IPS-NIHi11 (cell line): Measurements from ENCODE around the gene ERC2.

ENCODE experiments used
- DNase-seq: peaks from one replicate; pipeline ENCODE4 v3.0.0; 2012; ENCODE audit warnings: mixed read lengths, low spot score

ERC2 gene

DNA sequence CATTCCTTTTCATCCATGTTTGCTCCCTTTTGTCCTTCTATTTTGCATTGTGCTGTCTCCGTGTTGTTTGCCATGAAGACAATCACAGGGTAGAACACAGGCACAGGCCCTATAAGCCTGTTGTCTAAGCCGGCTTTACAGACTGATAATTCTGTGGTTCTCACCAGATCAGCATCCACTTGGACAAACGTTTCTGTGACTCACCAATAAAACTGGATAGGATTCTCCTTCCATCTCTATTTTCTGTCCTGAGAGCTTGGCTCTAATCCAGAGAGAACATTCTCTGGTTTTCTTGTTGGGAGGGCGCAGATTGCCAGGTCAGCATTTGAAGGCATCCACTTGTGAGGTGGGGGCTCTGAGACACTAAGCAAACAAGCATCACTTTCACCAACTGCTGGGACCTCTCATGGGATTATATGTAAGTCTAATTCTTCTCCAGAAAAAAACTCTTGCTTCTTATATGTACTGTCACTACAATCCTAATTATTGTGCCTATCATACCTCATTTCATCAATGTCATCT, 101.6 kb downstream of the ERC2 start:
- DNase-seq, result no peak

DNA sequence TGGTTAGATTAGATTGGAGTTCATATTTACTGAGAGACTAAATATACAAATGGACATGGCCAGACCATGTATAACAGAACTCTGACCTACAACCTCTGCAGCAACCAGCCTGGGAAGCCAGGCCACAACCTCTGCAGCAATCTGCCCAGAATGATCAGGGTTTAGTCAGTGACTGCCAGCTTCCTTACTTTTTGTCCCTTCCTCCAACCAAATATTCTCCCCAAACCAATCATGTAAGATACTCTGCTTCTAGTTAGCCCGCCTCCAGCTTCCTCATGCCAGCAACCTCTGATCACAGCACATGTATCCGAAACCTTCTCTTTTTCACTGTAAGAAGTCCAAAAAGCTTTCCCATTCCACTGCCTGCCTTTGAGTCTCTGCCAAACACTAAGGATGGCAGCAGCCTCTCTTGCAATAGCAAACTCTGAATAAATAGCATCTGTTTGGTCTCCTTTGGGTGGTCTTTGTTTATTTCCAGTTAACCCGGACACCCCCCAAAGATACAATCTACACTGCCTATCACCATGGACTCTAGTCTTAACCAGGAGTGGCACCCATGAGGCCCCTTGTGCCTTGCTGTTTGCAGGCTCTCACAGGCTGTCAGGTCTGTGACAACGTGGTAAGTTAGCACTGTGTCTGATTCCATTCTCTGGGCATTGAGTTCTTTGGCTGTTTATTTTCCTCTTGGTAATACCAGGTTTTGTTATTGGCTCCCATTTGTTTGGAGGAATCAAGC, 102.2 kb downstream of the ERC2 start:
- DNase-seq, result no peak

DNA sequence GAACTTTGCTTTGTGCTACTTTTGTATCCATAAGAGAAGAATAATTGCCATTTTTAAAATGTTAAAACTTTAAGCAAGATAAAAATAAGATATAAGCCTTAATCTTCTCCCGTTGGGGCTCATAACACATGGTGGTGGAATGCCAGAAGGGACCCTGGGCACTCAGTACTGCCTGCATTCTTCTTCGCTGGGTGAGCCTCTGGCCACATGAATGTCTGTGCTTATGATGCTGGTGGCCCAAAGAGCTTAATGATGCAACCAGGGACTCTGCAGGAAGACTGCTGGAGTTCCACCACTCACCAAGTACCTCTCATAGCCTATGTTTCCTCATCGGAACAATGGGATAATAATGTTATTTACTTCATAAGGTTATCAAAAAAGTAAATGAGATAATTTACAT, 103.6 kb downstream of the ERC2 start:
- no peak for DNase-seq

DNA sequence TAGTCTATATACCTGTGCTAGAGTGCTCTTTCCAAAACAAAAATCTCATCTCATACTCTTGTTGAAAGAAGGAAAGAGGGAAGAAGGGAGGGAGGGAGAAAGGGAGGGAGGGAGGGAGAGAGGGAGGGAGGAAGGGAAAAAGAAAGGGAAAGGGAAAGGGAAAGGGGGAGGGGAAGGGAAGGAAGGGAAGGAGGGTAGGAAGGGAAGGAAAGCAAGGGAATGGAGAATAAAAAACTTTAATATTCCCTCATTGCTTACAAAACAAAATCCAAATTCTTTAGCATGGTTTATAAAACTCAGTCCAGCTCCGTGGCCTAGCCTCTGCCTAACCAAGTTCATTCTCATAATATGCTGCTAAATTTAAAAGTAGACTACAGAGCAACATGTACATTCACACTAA, 104.5 kb downstream of the ERC2 start:
- DNase-seq, result no peak

DNA sequence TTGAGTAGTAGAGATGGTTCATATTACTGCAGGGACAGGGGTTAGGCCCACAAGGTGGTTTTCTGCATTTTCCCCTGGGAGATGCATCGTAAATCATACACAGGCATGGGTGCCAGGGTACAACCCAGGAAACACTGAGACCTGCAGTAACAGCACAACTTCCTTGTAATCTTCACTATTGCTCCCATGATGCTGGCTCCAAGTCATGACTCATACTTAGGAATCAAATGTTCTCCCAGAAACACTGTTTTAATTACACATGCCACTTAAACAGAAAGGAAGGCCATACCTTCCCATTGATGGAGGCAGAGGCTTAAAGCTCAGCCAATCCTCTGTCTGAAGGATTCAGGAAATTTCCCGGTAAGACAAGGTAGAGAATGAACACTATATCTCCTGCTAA, 106.5 kb downstream of the ERC2 start:
- DNase-seq, result no peak

DNA sequence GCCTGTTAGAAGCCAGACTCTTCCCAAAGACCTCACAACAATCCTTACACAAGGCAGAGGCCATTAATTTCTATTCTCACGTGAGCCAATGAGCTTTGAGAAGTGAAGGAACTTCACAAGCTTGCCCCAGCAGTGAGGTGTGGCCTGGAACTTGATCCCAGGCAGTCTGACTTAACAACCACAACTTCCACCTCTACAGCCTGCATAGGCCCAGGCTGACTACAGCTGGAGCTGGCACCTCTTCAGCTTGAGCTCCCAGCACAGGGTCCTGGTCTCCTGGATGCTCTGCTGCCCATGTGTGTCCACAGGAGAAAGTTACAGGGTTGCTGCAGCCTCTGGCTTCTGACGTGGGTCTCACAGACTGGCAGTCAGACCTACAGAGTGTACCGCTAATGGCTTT, 111.0 kb downstream of the ERC2 start:
- DNase-seq, result peak; percentile 13

DNA sequence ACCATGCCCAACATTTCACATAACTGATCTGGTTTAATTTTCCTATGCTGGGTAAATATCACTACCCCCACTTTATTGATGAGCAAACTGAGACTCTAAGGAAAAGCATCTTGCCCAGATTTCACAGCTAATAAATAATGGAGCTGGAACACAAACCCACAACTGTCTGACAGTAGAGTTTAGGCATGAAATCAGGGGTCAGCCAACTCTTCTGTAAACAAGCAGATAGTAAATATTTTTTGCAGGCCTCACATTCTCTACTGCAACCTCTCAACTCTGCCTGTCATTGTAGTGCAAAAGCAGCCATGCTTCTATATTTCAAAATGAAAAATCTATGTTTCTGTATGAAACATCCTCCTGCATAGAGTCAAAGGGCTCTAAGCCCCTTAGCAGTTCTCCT, 111.5 kb downstream of the ERC2 start:
- DNase-seq, result no peak

DNA sequence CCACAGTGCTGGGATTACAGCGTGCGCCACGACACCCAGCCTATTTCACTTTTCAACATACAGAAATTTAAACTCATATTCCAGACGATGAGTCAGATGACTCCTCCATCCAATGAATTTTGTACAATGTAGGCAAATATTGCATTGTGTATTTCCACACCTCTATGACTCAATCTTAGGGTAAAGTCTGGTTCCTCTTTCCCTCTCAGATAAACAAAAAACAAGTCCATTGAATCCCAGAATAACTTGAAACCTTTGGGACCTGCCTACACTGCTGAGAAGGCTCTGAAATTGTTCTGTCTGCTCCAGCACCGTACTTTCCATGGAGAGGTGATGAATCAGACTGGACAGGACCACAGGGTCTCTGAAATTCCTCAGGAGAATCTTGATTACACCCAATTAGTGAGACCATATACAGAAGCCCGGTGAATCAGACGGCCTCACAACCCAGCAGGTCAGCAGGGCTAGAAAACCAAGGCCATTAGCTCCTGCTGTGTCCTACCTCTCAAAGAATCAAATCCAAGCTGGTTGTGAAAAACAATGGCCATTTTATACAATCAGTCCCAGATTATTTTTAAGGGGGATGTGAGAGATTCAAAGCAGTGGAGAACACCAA, 112.6 kb downstream of the ERC2 start:
- DNase-seq, result peak; percentile 29

DNA sequence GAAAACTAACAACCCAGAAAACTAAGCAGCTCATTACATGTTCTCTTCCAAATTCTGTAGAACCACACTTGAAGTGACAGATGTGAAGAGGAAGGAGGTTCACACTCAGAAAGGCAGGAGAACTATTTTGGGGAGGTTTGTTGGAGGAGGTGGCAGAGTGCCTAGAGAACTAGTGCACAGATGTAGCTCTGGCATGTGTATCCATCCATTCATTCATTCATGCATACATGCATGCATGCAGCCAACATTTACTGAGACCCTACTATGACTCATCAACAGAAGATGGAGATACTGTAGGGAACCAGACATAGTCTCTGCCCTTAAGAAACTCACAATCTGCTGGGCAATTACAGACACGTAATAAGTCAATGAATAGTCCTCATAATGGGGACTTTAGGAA, 116.7 kb downstream of the ERC2 start:
- no peak for DNase-seq

DNA sequence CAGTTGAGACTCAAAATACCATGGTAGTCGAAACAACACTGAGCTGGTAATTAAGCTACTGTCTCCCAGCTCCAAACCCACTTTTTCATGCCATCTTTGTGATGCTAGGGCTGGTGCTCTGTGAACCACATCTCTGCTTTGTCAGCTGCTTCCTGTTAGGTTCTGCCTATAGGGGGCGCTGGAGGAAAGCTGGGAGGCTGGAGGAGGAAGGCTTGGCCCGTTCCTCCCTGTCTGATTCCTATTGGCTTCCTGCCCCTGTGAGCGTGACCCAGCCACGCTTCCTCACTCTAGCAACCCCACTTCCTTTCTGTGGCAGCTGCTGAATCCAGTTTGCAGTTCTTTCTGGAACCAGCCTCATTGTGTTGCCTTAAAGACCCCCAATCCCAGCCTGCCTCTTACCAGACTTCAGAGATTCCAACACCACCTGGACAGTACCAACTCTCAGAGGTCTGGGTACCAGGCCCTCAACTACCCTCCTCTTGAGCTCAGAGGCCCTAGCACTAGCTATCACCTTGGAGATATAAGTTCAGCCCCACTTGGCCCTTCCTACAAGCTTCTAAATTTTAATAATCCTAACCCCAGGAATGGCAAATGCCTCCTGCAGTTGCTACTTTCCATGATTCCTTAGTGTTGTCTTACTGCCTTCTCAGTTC, 120.9 kb downstream of the ERC2 start:
- DNase-seq, result peak; percentile 80

DNA sequence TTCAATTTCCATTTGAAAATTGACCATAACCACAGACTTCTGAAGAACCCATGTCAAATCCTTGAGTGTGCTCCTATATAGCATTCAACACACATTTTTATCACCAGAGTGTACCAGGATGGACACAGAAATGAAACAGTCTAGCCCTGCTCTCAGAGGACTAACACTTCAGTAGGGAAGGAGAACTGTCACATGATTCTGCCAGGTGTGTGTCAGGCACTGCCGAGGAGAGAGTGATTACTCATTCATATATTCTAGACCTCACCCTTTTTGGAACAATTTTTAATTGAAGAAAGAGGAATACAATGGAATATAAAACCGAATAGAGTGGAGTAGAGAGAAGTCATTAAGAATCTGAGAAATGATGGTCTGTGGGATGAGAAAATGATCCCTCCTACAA, 125.8 kb downstream of the ERC2 start:
- DNase-seq, result no peak

DNA sequence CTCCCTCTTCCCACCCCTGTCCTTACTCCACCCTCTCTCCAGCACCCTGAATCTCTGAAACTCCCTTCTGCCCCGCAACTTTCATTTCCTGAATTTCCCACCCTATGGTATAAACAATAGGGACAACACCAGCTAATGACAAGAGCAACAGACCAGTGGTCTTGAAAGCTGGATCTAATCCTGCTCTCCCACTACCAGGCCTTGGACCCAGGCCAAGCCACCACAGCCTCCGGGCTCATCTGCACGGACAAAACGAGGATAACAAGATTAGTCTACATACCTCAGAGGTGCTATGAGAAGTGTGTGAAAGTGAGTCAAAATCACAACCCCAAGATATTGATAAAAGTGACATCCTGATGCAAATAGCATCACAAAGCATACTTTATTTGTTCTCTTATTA, 128.6 kb downstream of the ERC2 start:
- DNase-seq, result no peak

DNA sequence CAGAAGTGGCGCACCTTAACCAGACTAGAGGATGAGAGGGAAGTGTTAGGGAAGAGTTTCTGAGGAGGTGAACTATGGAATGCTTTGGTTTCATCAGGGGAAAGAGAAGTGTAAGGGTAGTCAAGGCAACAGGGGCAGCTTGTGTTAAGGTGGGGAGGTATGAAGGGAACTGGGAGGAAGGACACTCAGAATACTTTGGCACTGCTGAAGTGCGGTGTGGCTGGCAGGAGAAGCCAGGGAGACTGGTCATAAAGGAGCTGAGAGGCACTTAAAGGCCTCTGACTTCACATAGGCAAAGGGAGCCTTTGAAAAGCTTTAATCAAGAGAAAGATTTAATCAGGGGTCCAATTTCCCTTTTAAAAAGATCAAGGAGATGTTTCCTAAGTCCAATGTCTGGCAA, 129.0 kb downstream of the ERC2 start:
- no peak for DNase-seq

DNA sequence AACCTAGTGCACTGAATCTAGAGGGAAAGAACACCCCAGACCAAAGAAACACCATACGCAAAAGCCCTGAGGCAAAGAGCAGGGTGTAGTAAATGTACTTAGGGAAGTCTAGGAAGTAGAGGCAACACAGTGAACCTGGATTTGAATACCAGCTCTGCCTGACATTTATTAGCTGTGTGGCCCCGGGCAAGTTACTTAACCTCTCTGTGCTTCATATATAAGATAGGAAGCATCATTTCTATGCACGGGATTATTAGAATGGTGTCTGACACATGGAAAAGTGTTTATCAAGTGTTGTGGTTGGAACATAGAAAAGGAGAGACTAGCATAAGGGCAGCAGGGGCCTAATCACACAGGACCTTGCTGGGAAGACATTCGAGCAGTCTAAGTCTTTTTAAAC, 132.2 kb downstream of the ERC2 start:
- no peak for DNase-seq

DNA sequence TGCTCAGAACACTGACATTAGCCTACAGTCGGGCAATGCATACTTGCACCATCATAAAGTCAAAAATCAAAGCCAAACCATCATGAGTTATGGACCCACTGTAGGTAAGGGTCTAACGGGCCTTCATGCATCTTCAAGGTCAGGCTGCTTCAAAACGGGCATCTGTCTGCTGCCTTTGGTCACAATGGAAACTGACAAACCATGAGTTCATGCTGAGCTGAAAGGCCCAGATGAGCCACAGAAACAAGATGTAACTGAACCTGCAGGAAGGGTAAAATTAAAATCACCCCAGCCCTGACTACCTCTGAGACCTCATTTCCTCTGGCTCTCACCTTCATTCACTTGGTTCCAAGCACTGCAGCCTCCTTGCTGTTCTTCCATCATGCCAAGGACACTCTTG, 143.8 kb downstream of the ERC2 start:
- DNase-seq, result no peak

DNA sequence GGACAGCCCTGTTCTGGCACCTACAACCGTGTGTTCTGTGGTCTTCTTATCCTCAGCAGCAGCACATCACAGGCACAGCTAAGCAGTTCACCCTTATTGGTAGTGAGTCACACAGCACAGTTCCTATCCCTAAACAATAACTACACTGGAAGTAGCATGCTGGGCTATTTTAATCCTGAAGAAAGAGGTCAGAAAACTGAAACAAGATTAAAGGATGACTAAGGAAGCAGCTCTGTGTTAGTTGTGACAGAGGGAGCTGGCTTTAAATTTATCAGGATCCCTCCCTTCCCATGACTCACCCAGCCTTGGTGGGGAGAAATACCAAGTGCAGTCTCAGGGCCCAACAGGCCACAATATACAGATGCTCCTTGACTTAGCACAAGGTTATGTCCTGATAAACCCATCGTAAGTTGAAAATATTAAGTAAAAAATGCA, 144.3 kb downstream of the ERC2 start:
- peak; percentile 23 for DNase-seq

DNA sequence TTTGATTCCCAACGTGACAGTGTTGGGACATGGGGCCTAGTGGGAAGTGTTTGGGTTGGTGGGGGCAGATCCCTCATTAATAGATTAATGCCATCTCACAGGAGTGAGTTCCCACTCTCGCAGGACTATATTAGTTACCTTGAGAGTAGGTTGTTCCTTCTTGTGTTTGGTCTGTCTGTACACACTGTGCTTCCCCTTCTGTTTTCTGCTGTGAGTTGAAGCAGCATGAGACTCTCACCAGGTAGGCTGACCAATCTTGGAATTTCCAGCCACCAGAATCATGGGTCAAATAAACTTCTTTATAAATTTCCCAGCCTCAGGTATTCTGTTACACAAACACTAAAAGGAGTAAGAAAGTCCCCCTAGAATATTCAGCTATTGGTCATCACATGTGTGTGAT, 145.4 kb downstream of the ERC2 start:
- DNase-seq, result no peak

DNA sequence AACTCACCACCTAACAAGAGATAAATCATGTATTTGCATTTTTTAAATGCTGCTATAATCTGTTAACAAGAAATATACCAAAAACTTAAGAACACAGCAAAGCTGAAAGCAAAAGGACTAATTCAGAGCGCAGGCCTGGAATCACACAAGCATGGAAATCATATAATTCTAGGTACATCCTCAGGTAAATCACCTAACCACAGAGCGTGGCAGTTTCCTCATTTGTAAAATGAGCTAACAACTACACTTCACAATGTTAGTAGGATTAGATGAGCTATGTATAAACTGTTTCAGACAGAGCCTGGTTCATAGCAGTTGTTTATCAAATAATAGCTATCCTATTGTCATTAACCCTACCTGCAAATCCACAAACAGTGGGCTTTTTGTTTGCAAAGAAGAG, 146.4 kb downstream of the ERC2 start:
- DNase-seq, result no peak

DNA sequence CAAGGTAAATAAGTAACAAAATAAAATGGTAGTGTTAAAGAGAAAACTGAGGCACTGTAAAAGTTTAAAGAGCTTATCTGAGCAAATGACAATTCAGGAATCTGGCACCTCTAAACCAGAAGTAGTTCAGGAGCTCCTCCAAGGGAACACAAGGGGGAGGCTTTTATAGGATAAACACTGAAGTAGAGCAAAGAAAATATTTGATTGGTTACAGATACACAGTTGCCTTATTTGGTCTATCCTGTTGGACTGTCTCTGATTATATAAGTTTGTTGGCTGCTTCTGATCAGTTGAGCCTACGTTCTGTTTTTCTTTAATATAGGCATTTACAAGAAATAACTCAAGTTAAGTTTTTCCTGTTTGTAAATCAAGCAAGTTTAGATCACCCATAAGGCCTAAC, 146.9 kb downstream of the ERC2 start:
- no peak for DNase-seq

DNA sequence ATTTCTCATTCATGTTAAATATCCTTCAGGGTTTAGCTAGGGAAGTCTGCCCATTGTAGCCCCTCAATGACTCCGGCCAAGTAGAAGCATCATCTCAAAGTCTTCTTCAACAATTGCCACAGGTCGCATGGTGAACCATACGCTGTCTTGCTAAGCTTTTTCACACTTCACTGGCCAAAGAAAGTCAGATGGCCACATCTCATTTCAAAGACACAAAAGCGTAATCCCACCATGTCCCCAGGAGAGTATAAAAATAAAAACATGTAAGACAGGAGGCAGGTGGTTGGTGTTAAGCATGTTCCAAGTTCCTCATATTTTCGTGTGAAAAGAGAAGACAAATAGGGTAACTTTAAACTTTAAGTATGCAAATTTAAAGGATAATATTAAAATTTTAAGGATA, 147.4 kb downstream of the ERC2 start:
- no peak for DNase-seq

DNA sequence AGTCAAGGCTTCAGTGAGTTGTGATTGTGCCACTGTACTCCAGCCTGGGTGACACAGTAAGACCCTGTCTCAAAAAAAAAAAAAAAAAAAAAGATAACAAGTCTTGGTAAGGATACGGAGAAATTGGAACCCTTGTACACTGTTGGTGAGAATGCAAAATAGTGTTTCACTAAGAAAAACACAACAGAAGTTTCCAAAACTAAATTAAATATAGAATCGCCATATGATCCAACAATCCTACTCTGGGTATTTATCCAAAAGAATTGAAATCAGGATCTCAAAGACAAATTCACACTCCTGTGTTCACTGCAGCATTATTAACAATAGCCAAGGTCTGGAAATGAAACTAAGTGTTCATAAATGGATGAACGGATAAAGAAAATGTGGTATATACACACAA, 149.4 kb downstream of the ERC2 start:
- DNase-seq, result no peak

DNA sequence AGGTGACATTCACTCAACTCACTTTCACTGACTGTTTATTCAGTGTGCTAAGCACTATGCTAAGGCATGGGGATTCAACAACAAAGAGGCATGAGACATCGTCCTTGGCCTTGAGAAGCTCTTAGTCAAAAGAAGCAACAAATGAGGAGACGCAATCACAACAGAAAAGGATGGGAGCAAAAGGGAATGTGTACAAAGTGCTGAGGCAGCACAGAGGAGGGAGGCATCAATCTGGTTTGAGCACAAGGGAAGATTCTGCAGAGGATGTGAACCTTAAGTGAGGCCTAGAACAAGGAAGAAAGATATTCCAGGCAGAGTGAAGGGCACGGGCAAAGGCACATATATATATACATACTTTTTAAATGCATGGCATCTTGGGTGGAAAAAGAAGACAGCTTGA, 151.3 kb downstream of the ERC2 start:
- DNase-seq, result no peak

DNA sequence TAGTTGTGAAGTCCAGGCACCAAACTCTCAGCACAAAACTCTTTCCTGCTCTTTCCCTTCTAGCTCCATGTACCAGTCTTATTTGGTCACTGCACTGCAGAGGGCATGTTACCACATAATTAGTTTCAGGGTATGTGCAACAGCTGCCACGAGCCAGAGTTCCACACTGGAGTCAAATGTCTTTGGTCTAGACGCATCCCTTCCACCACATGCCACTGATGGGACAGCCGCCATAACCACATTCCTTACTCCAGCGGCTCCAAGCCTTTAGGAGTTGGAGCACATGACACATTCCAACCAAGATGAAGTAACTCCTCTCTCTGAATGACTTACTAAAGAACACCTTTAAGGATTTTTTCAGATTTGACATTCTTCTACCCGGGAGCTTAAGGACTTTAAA, 153.4 kb downstream of the ERC2 start:
- no peak for DNase-seq
